ENCODE results near the gene WIPI1.

Gene WIPI1

DNA sequence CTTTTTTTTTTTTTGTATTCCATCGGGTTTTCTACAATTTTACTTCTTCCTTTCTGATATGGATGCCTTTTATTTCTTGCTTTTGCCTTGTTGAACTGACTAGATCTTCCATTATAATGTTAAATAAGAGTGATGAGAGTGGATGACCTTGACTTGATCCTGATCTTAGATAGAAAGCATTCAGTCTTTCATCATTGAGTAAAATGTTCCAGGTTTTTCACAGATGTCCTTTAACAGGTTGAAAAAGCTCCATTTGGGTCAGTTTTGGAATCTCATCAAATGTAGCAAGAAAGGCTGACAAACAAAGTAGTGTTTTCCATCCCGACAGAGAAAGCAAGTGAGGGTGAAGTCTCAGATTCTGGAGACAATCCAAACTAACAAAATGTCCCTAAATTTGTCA is 27.2 kb upstream of the WIPI1 start:
- no peaks in the 10 kb centered on the region for H3K4me1 ChIP-seq (ENCODE audit: control insufficient read depth, insufficient read depth, low read length)
- H3K27me3 ChIP-seq (ENCODE audit: control insufficient read depth, insufficient read depth, low read length): peaks cover 52% of the 10 kb centered on the region
- H3K9ac ChIP-seq (ENCODE audit: low read depth, low read length): no peak overlapping the region
- no peaks in the 10 kb centered on the region for H3K9me3 ChIP-seq (replicated peaks; ENCODE audit: low read length)
- H3K36me3 ChIP-seq (ENCODE audit: insufficient read depth, low read length): no peaks in the 10 kb centered on the region
- H3K4me2 ChIP-seq (ENCODE audit: low read length): no peak overlapping the region
- H3K4me3 ChIP-seq (ENCODE audit: low read length): no peak overlapping the region

DNA sequence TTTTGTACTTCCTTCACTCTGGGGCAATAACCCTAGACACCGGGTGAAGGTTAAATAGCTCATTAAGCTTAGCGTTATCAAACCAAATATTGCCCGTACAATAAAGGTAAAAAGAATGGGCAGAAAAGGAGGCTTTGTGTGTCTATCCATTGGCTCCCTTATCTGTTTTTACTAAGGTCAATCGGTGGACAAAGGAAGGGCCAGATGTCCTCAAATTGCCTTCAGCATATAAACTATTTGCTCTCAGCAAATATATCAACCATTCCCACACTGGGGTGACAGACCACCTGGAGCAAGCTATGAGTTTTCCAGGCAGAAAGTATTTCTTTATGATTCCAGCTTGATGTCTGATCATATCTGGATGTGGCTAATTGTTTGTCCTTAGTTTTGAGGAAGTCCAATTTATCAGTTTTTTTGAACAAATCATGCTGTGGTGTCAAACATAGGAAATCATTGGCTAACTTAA is 25.3 kb upstream of the WIPI1 start:
- no peaks in the 10 kb centered on the region for H3K36me3 ChIP-seq (ENCODE audit: insufficient read depth, low read length)
- no peaks in the 10 kb centered on the region for H3K9me3 ChIP-seq (replicated peaks; ENCODE audit: low read length)
- no peak overlapping the region for H3K4me3 ChIP-seq (ENCODE audit: low read length)
- H3K4me1 ChIP-seq (ENCODE audit: control insufficient read depth, insufficient read depth, low read length): no peaks in the 10 kb centered on the region
- H3K4me2 ChIP-seq (ENCODE audit: low read length): no peak overlapping the region
- peaks cover 48% of the 10 kb centered on the region for H3K27me3 ChIP-seq (ENCODE audit: control insufficient read depth, insufficient read depth, low read length)
- H3K9ac ChIP-seq (ENCODE audit: low read depth, low read length): no peak overlapping the region

DNA sequence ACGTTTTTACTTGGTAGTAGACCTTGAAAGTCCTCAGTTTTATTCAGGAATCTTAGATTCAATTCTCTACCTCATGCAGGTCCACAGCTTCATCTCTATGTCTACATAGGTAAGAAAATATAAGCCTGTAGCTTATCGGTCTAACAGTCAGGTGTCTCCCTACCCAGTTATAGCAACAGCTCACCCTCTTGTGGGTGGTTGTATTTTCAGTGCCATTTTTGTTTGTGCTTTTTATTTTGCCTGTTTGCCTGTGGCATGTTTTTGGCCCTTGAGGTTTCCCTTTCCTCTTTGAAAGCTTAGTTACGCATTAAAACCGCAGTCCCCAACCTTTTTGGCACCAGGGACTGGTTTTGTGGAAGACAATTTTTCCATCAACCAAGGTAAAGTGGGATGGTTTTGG is 23.6 kb upstream of the WIPI1 start:
- Histone ChIP-seq H3K4me2 (ENCODE audit: low read length) (no peak overlapping the region), H3K4me3 (ENCODE audit: low read length) (no peak overlapping the region), H3K27me3 (ENCODE audit: control insufficient read depth, insufficient read depth, low read length) (peaks cover 51% of the 10 kb centered on the region), H3K9ac (ENCODE audit: low read depth, low read length) (no peak overlapping the region), H3K36me3 (ENCODE audit: insufficient read depth, low read length) (no peaks in the 10 kb centered on the region), H3K9me3 (replicated peaks; ENCODE audit: low read length) (no peaks in the 10 kb centered on the region), H3K4me1 (ENCODE audit: control insufficient read depth, insufficient read depth, low read length) (no peaks in the 10 kb centered on the region)

GRCh38 chr17:68470961-68471360 is 13.7 kb upstream of the WIPI1 start:
- Histone ChIP-seq H3K9ac (ENCODE audit: low read depth, low read length) (no peak overlapping the region), H3K4me2 (ENCODE audit: low read length) (no peak overlapping the region), H3K36me3 (ENCODE audit: insufficient read depth, low read length) (no peaks in the 10 kb centered on the region), H3K4me1 (ENCODE audit: control insufficient read depth, insufficient read depth, low read length) (no peaks in the 10 kb centered on the region), H3K4me3 (ENCODE audit: low read length) (no peak overlapping the region), H3K9me3 (replicated peaks; ENCODE audit: low read length) (no peaks in the 10 kb centered on the region), H3K27me3 (ENCODE audit: control insufficient read depth, insufficient read depth, low read length) (peaks cover 39% of the 10 kb centered on the region)

GRCh38 chr17:68468788-68469187 is 11.5 kb upstream of the WIPI1 start:
- Histone ChIP-seq H3K4me2 (ENCODE audit: low read length) (no peak overlapping the region), H3K36me3 (ENCODE audit: insufficient read depth, low read length) (no peaks in the 10 kb centered on the region), H3K9ac (ENCODE audit: low read depth, low read length) (no peak overlapping the region), H3K9me3 (replicated peaks; ENCODE audit: low read length) (no peaks in the 10 kb centered on the region), H3K4me1 (ENCODE audit: control insufficient read depth, insufficient read depth, low read length) (no peaks in the 10 kb centered on the region), H3K4me3 (ENCODE audit: low read length) (no peak overlapping the region), H3K27me3 (ENCODE audit: control insufficient read depth, insufficient read depth, low read length) (peaks cover 28% of the 10 kb centered on the region)

DNA sequence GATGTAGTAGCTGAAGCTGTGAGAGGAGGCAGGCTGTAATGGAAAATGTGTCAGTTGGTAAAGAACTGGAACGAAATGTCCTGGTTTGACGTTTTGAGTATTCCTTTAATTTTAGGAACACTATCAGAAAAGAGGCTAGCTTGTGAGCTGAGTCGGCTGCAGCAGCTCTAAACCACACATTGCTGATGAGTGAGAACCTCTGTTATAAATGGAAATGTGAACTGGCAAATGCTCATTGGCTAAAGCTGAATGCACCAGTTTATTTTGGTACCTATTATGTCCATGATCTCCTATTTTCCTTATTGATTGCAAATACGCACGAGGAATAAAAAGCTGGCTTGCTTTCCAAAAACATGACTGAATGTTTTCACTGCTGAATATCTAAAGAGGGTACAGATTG is 11.0 kb upstream of the WIPI1 start:
- Histone ChIP-seq H3K4me1 (ENCODE audit: control insufficient read depth, insufficient read depth, low read length) (no peaks in the 10 kb centered on the region), H3K4me2 (ENCODE audit: low read length) (no peak overlapping the region), H3K9me3 (replicated peaks; ENCODE audit: low read length) (no peaks in the 10 kb centered on the region), H3K9ac (ENCODE audit: low read depth, low read length) (no peak overlapping the region), H3K4me3 (ENCODE audit: low read length) (no peak overlapping the region), H3K27me3 (ENCODE audit: control insufficient read depth, insufficient read depth, low read length) (peaks cover 27% of the 10 kb centered on the region), H3K36me3 (ENCODE audit: insufficient read depth, low read length) (no peaks in the 10 kb centered on the region)

DNA sequence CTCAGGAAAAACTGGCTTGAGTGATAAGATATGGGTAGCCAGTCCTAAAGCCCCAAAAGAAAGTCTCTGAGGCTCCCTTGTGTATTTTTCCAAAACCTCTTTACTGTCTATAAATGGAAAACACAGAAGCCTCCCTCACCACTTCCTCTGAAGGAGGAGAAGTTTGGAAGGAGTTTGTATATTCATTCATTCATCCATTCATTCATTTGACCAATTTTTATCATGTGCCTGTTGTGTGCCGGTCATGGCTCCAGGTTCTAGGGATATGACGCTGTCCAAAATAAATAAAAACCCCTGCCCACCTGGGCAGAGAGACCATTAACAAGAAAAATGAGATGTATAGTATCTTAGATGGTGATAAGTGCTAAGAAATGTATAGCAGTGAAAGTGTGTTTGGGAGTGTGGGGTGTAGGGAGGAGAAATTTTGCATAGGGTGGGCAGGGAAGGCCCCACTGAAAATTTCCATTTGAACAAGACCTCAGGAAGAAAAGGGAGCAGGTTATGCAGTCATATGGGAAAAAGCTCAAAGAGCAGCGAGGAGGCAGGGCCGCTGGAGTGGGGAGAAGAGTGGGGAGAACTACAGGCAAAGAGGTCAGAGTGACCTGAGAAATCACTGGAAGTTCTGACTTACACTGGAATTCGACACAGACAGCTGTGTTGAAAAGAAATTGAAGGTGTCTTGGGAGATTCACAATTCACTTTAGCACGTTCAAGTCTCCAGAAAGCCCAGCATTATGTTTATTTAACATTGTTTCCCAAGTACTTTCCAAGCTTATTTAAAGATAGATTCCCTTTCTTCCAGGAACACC is 6.1 kb upstream of the WIPI1 start:
- H3K4me1 ChIP-seq (ENCODE audit: control insufficient read depth, insufficient read depth, low read length): peaks cover 3% of the 10 kb centered on the region
- H3K4me2 ChIP-seq (ENCODE audit: low read length): no peak overlapping the region
- no peak overlapping the region for H3K4me3 ChIP-seq (ENCODE audit: low read length)
- H3K36me3 ChIP-seq (ENCODE audit: insufficient read depth, low read length): no peaks in the 10 kb centered on the region
- peaks cover 13% of the 10 kb centered on the region for H3K27me3 ChIP-seq (ENCODE audit: control insufficient read depth, insufficient read depth, low read length)
- no peak overlapping the region for H3K9ac ChIP-seq (ENCODE audit: low read depth, low read length)
- H3K9me3 ChIP-seq (replicated peaks; ENCODE audit: low read length): no peaks in the 10 kb centered on the region

DNA sequence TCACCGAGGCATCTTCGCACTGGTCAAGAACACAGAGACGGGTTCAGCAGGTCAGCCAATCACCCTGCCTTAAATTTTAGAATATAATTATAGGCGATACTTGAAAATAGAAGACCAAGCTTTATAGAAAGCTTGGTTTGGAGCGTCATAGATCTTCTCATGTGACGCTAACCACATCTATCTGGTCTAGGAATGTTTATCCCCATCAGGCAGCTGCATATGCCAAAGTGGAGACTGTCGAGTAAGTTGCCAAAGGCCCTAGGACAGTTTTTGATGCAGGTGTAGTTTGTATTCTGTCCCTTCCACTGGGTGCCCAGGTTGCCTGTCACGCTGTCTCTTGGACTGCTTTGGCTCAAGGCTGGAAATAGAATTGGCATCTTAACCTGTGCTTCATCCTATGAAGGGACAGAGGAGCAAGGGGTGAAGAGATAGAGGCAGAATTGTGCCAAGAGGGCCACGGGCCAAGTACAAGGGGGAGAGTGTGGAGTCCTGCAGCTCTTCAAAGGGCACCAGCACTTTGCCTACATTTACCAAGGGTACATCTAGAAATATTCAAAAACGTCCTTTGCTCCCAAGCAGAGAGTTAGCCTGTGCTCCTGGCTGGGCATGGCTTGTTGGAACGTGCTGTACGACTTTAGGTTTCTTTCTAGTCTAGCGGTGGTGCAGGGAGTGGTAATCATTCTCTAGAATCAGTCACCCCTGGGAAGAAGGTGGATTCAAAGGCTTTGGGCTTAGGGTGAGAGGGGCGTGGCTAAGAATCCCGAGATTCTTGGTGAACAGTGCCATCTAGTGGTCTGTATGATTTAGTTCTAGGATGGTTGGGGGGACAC is 5.3 kb upstream of the WIPI1 start:
- no peaks in the 10 kb centered on the region for H3K9me3 ChIP-seq (replicated peaks; ENCODE audit: low read length)
- H3K36me3 ChIP-seq (ENCODE audit: insufficient read depth, low read length): no peaks in the 10 kb centered on the region
- no peak overlapping the region for H3K4me3 ChIP-seq (ENCODE audit: low read length)
- no peak overlapping the region for H3K9ac ChIP-seq (ENCODE audit: low read depth, low read length)
- H3K27me3 ChIP-seq (ENCODE audit: control insufficient read depth, insufficient read depth, low read length): peaks cover 6% of the 10 kb centered on the region
- H3K4me1 ChIP-seq (ENCODE audit: control insufficient read depth, insufficient read depth, low read length): peaks cover 8% of the 10 kb centered on the region
- H3K4me2 ChIP-seq (ENCODE audit: low read length): peak overlapping the region; percentile 41

- H3K4me1 ChIP-seq (ENCODE audit: control insufficient read depth, insufficient read depth, low read length): peaks cover 8% of the 10 kb centered on the region
- no peaks in the 10 kb centered on the region for H3K36me3 ChIP-seq (ENCODE audit: insufficient read depth, low read length)
- H3K9me3 ChIP-seq (replicated peaks; ENCODE audit: low read length): no peaks in the 10 kb centered on the region
- H3K27me3 ChIP-seq (ENCODE audit: control insufficient read depth, insufficient read depth, low read length): peaks cover 2% of the 10 kb centered on the region
- H3K4me3 ChIP-seq (ENCODE audit: low read length): no peak overlapping the region
- no peak overlapping the region for H3K9ac ChIP-seq (ENCODE audit: low read depth, low read length)
- no peak overlapping the region for H3K4me2 ChIP-seq (ENCODE audit: low read length)
Measured at GRCh38 chr17:68461589-68461988, 4.3 kb upstream of the WIPI1 start.

DNA sequence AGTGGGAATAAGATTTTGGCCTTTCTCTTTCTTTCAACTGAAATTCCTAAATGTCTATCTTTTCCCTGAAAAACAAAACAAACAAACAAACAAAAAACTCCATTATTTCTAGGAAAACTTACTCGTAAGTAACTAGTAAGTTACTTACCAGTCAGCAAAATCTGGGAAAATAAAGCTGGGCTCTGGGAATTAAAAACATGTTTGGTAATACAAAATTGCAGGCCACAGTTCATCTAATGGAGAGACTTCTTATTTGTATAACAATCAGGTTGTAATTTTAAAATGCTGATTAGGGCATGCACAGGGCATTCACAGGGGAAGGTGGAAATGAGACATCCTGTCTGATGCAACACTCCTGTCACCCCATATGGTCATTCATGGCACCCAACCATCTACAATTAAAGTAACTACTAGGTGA is 3.8 kb upstream of the WIPI1 start:
- Histone ChIP-seq H3K4me1 (ENCODE audit: control insufficient read depth, insufficient read depth, low read length) (peaks cover 12% of the 10 kb centered on the region), H3K27me3 (ENCODE audit: control insufficient read depth, insufficient read depth, low read length) (peaks cover 2% of the 10 kb centered on the region), H3K9me3 (replicated peaks; ENCODE audit: low read length) (no peaks in the 10 kb centered on the region), H3K4me3 (ENCODE audit: low read length) (no peak overlapping the region), H3K9ac (ENCODE audit: low read depth, low read length) (no peak overlapping the region), H3K4me2 (ENCODE audit: low read length) (no peak overlapping the region), H3K36me3 (ENCODE audit: insufficient read depth, low read length) (no peaks in the 10 kb centered on the region)

GRCh38 chr17:68460715-68461114 is 3.4 kb upstream of the WIPI1 start:
- no peak overlapping the region for H3K9ac ChIP-seq (ENCODE audit: low read depth, low read length)
- H3K9me3 ChIP-seq (replicated peaks; ENCODE audit: low read length): no peaks in the 10 kb centered on the region
- no peaks in the 10 kb centered on the region for H3K36me3 ChIP-seq (ENCODE audit: insufficient read depth, low read length)
- no peak overlapping the region for H3K4me2 ChIP-seq (ENCODE audit: low read length)
- no peak overlapping the region for H3K4me3 ChIP-seq (ENCODE audit: low read length)
- H3K4me1 ChIP-seq (ENCODE audit: control insufficient read depth, insufficient read depth, low read length): peaks cover 16% of the 10 kb centered on the region
- H3K27me3 ChIP-seq (ENCODE audit: control insufficient read depth, insufficient read depth, low read length): peaks cover 2% of the 10 kb centered on the region
